AG10803 (cell line): ENCODE results near the gene GRIP1.
A peak's percentile ranks its signal among the peaks of the same experiment; 100 is the strongest.

Source experiments
- DNase-seq: peaks from one replicate; pipeline ENCODE4 v3.0.0; 2010; ENCODE audit warnings: low read depth
- H3K4me3 ChIP-seq: 2 replicates; pipeline ENCODE4 v1.5.1; 2011; ENCODE audit warnings: mild to moderate bottlenecking, low read length, control low read depth
- CTCF ChIP-seq: conservative IDR thresholded peaks from 2 replicates; pipeline ENCODE4 v1.5.1; 2011; ENCODE audit warnings: mild to moderate bottlenecking, low read length, control low read depth, inconsistent platforms

Gene GRIP1

GRCh38 chr12:66428261-66428660 lies 250.6 kb downstream of the GRIP1 start:
- no peak for DNase-seq
- no peak overlapping the region for H3K4me3 ChIP-seq
- TF ChIP-seq CTCF, result no peak

- TF ChIP-seq CTCF, result no peak
- no peak overlapping the region for H3K4me3 ChIP-seq
- no peak for DNase-seq
Observed at GRCh38 chr12:66426696-66427095, 252.2 kb downstream of the GRIP1 start.

GRCh38 chr12:66423266-66423665 lies 255.6 kb downstream of the GRIP1 start:
- H3K4me3 ChIP-seq, result no peak overlapping the region
- no peak for TF ChIP-seq CTCF
- DNase-seq, result no peak

GRCh38 chr12:66418908-66419307 lies 260.0 kb downstream of the GRIP1 start:
- TF ChIP-seq CTCF, result no peak
- no peak overlapping the region for H3K4me3 ChIP-seq
- DNase-seq, result no peak

GRCh38 chr12:66417217-66417616 lies 261.7 kb downstream of the GRIP1 start:
- no peak overlapping the region for H3K4me3 ChIP-seq
- no peak for TF ChIP-seq CTCF
- DNase-seq, result no peak

GRCh38 chr12:66409195-66409871 lies 269.5 kb downstream of the GRIP1 start:
- peak; percentile 82 for TF ChIP-seq CTCF
- no peak overlapping the region for H3K4me3 ChIP-seq
- DNase-seq, result peak; percentile 76

GRCh38 chr12:66405395-66405794 lies 273.5 kb downstream of the GRIP1 start:
- H3K4me3 ChIP-seq, result no peak overlapping the region
- DNase-seq, result peak; percentile 42
- no peak for TF ChIP-seq CTCF
